IPS-NIHi7 (cell line): Measurements from ENCODE around the gene TUBB8B.
"Not testable (repeated sequence)": the region's sequence is repeated elsewhere in the genome, so short reads cannot be mapped to it uniquely, and the experiment has no call there.

ENCODE experiments used
- DNase-seq: peaks from one replicate; pipeline ENCODE4 v3.0.0; 2012; ENCODE audit warnings: mixed read lengths; ENCODE audit errors: extremely low spot score

Gene TUBB8B

DNA sequence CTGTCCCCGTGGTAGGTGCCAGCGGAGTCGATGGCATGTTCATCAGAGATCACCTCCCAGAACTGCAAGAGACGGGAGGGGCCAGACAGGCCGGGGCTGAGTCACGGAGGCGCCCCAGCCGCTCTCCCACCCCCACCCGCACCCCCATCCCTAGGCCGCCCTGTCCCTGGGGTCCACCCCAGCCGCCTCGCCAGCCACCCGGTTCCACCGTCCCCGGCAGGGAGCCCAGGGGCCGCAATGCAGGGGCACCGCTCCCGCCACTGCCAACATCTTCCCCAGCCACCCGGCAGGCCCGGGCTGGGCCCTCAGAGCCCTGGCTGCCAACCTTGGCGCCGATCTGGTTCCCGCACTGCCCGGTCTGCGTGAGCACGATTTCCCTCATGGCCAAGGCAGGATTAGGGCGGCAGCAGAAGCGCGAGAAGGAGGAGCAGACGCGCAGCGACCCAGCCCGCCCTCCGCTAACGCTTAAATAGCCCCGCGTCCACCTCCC is at the start of gene TUBB8B:
TSS of gene TUBB8B (minus strand) at position 440 of the 490 bp plus-strand sequence. CDS start at position 382, 58 bp downstream.
- DNase-seq = not testable (repeated sequence)

DNA sequence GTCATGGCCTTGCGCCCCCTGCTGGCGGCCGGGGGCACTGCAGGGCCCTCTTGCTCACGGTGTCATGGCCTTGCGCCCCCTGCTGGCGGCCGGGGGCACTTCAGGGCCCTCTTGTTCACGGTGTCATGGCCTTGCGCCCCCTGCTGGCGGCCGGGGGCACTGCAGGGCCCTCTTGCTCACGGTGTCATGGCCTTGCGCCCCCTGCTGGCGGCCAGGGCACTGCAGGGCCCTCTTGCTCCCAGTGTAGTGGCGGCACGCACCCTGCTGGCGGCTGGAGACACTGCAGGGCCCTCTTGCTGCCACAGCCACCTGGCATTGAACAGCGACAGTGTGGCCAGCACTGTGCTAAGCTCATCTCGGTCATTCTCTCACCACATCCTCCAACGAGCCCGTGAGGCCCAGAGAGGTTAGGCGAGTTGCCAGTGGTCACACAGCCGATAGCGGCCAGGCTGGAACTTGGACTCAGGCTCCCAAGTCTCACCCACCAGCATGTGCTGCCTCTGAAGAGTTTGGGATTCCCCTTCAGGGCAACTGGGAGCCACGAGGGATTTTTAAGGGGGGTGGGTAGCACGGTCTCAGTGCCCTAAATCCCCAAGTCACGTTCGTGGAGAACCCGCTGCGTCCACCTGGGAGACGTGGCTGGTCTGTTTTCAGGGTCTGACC is 48.0 kb upstream of the TUBB8B start:
- not testable (repeated sequence) for DNase-seq

DNA sequence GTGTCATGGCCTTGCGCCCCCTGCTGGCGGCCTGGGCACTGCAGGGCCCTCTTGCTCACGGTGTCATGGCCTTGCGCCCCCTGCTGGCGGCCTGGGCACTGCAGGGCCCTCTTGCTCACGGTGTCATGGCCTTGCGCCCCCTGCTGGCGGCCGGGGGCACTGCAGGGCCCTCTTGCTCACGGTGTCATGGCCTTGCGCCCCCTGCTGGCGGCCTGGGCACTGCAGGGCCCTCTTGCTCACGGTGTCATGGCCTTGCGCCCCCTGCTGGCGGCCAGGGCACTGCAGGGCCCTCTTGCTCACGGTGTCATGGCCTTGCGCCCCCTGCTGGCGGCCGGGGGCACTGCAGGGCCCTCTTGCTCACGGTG is 47.3 kb upstream of the TUBB8B start:
- not testable (repeated sequence) for DNase-seq

DNA sequence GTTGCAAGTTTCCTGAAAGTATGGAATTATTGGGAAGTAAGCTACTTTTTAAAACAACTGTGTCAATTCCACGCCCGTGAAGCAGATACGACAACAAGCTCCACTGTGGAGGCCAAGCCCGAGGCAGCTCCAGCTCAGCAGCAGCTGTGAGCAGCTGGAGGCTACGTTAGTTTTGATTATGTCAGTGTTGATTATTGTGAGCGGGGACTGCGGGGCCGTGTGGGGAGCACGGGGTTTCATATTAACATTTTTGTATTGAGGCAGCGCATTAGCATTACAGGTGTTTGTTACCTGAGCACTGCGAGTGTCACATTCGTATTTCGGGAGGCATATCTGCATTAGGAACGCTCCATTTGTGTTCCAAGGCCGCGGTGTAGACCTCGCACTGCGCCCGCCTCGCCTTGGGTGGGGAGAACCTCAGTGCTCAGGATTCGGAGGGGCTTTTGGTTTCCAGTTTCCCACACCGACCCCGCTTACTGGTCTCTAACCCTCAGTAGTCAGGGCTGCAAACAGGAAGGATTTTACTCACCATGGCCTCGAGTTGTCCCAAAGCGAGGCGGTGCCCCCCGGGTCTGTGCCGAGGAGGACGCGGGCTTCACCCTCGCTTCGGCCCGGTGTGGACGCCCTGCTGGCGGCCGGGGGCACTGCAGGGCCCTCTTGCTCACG is 46.8 kb upstream of the TUBB8B start:
- DNase-seq = not testable (repeated sequence)

DNA sequence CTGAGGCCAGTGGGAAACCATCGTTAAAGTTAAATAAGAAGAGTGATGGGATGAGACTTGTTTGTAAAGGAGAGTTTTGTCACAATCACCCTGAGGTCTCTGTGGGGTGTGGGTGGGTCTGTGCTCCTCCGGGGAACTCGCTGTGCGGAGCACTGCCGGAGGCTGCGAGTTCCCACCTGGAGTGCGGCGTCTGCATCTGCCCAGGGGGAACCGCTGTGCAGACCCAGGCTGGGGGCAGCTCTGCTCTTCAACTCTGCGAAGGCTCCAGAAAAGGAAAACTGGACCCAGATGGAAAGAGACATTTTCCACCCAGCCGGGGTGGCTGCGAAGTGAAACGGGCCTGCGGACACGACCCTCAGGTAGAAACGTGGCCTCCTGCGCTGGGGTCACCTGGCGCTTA is 46.2 kb upstream of the TUBB8B start:
- DNase-seq = not testable (repeated sequence)

DNA sequence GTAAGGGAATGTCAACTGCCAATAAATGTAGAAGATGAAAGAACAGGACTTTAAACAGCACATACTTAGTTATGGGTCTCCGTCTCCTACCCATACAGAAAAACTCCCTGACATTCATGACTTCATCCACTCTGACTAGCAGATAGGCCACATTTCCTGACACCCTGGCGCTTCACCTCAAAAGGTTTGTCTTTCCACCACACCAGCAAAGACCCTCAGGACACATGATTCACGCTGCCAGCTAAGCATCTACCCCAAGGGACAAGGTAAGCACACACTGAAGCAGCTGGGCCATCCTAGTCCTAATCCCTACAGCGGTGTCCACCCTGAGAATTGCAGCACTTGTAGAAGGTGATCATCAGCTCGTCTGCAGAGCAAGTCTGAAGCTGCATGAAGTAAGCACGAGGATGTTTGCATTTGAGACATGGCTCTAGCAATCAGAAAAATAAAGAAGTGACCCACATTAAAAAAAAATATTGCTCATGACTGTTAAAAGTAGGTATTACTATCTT is 44.5 kb upstream of the TUBB8B start:
- DNase-seq = not testable (repeated sequence)

DNA sequence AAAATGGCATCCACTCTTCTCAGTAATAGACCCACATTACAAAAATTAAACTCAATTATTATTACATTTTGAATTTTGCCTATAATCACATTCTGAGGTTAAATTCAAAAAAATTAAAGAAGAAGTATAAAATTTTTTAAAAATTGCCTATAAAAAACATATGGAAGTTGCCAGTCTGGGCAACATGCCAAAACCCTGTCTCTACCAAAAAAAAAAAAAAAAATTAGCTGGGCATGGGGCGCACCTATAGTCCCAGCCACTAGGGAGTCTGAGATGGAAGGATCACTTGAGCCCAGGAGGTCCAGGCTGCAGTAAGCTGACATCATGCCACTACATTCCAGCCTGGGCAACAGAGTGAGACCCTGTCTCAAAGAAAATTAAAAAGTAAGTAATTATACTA is 42.1 kb upstream of the TUBB8B start:
- not testable (repeated sequence) for DNase-seq

DNA sequence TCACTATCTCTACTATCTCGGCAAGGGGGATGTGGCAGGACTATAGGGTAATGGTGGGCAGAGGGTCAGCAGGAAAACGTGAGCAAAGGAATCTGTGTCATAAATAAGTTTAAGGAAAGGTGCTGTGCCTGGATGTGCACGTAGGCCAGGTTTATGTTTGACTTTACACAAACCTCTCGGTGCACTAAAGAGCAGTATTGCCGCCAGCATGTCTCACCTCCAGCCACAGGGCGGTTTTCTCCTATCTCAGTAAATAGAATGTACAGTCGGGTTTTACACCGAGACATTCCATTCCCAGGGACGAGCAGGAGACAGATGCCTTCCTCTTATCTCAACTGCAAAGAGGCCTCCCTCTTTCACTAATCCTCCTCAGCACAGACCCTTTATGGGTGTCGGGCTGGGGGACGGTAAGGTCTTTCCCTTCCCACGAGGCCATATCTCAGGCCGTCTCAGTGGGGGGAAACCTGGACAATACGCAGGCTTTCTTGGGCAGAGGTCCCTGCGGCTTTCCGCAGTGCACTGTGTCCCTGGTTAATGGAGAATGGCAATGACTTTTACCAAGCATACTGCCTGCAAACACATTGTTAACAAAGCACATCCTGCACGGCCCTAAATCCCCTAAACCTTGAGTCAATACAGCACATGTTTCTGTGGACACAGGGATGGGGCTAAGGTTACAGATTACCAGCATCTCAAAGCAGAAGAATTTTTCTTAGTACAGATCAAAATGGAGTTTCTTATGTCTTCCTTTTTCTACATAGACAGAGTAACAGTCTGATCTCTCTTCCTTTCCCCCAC is 41.2 kb upstream of the TUBB8B start:
- DNase-seq = not testable (repeated sequence)

DNA sequence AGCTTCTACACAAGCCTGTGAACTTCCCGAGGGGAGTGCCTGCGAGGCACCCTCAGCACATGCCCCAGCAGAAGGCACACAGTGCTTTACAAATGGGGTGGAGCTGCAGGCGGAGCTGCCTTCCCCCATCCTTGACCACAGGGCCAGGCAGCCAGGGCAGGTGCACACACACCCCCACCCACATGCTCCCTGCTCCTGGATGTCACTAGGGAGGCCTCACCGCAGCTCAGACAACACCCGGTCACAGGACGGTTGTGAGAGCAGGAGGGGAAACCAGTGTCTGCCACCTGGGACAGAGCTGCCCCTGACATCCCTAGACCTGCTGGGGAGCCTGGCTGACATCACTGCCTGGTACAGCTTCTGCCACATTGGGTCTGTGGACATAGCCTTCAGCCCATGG is 39.7 kb upstream of the TUBB8B start:
- not testable (repeated sequence) for DNase-seq

DNA sequence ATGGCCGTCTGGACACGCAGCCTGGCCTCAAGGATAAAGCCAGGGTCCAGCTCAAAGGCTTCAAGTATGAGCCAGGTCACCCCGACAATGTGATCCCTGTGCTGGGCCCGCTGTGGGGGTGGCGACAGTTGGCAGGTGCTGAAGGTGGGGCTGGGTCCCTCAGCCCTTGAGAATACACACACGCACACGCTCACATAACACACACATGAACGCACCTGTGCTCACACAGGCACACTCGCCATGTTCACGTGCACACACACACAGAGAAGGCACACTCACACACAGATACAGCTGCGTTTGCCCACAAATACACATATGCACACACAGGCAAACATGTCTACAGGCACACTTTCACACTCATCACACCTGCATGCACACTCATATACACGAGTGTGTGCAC is 35.4 kb upstream of the TUBB8B start:
- DNase-seq = not testable (repeated sequence)

DNA sequence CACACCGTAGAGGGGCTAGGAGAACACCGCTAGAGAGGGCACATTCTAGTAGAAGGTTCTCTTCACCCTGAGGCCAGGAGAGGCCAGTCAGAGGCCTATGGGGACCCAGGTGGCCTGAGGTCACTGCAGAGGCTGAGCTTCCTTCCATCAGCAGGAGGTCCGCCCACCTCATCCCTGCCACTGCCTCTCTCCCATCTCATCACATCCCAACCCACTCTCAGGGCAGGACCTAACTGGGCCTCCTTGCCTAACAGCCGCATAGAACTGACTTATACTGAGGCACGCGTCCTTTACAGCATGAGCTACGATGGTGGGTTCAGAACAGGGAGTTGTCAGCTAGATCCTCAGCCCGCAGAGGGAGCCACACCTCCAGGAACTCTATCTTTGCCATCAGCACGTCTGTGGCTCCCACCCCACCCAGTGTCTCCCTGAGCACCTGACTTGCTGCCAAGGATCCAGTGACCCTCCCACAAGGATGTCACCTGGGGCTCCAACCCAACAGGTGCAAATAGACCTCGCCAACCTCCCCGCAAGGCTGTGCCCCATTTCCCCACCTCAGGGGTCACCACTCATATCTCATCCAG is 33.3 kb upstream of the TUBB8B start:
- DNase-seq = not testable (repeated sequence)

DNA sequence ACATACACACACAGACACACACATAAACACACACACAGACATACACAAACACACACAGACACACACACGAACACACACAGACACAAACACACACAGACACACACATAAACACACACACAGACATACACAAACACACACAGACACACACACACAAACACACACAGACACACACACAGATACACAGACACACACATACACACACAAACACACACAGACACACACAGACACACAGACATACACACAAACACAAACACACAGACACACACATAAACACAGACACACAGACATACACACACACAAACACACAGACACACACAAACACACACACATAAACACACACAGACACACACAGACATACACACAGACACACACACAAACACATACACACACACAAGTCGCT is 31.5 kb upstream of the TUBB8B start:
- DNase-seq = not testable (repeated sequence)

DNA sequence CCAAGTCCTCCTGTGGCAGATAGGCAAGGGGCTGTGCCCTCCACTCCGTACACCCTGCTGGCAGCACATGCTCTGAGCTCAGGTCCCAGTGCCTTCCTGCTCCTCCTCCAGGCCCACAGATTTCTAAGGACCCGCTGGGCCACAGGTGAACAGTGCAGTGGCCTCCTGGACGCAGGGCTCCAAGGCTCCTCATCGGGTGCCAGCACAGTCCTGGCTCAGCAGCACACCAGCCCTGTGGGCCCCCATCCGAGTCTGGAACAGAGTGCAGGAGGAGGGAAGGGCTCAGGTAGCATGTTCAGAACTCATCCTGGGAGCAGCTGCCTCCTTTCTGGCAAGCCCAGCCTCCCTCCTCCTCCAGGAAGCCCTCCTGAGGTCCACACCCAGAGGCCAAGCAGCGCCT is 30.8 kb upstream of the TUBB8B start:
- not testable (repeated sequence) for DNase-seq

DNA sequence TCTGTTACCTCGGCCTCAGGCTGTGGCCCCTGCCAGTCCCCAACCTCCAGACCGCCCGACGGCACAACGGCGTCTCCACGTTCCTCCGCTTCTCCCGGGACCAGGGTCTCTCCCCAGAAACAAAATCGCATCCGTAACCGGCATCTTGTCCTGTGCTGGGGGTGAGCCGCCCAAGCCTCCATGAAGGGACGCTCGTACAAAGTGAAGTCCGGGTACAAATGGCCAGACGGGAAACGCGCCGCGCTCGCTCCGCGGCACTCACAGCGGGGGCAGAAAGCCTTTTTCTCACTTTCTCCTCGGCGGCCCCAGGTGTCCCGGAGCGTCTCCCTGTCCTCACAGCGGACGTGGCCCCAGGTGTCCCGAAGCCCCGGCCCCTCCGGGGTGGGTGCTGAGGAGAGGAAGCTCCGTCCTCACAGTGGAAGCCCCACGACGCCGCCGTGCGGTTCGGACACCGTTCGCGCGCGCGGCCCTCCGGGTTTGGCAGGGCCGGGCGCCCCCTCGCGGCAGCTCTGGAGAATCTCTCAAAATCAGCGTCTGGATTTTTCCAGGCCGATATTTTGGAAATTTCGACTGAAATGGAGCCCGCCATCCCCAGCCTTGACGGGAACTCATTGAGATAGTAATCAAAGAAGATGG is 26.2 kb upstream of the TUBB8B start:
- DNase-seq = not testable (repeated sequence)

DNA sequence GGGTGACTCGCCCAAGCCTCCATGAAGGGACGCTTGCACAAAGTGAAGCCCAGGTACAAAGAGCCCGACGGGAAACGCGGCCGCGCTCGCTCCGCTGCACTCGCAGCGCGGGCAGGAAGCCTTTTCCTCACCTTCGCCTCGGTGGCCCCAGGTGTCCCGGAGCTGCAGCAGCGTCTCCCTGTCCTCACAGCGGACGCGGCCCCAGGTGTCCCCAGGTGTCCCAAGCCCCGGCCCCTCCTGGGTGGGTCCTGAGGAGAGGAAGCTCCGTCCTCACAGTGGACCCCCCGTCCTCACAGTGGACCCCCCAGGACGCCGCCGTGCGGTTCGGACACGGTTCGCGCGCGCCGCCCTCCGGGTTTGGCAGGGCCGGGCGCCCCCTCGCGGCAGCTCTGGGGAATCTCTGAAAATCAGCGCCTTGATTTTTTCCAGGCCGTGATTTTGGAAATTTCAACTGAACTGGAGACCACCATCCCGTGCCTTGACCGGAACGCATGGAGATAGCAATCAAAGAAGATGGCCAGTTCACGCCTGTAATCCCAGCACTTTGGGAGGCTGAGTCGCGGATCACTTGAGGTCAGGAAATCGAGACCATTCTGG is 23.9 kb upstream of the TUBB8B start:
- not testable (repeated sequence) for DNase-seq

DNA sequence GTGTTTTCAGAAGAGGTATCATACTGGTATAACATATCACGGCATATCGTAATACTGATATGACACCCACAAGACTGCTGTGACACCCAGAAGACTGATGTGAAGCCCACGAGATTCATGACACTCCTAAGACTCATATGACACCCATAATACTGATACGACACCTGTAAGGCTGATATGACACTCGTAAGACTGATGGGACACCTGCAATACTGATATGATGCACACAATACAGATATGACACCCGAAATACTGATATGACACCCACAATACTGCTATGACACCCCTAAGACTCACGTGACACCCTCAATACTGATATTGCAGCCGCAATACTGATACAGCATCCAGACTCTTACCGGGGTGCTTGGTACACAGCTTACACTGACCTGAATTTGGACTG is 18.3 kb upstream of the TUBB8B start:
- DNase-seq = not testable (repeated sequence)

DNA sequence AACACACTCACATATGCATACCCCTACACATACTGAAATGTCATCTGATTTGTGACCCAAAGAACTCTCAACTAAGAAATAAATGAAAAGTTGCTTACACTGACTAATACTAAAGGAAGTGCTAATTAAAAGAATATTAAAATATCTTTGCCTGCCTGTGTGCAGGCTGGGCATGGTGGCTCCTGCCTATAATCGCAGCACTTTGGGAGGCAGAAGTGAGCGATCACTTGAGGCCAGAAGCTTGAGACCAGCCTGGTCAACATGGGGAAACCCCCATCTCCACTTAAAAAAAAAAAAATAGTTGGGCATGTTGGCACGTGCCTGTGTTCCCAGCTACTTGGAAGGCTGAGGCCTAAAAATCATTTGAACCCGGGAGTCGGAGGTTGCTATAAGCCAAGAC is 14.9 kb upstream of the TUBB8B start:
- not testable (repeated sequence) for DNase-seq

DNA sequence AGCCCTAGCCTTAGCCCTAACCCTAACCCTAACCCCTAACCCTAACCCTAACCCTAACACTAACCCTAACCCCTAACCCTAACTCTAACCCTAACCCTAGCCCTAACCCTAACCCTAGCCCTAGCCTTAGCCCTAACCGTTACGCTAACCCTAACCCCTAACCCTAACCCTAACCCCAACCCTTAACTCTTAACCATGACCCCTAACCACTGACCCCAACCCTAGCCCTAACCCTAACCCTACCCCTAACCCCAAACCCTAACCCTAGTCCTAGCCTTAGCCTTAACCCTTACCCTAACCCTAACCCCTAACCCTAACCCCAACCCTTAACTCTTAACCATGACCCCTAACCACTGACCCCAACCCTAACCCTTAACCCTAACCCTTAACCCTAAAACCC is 14.2 kb upstream of the TUBB8B start:
- DNase-seq = not testable (repeated sequence)

DNA sequence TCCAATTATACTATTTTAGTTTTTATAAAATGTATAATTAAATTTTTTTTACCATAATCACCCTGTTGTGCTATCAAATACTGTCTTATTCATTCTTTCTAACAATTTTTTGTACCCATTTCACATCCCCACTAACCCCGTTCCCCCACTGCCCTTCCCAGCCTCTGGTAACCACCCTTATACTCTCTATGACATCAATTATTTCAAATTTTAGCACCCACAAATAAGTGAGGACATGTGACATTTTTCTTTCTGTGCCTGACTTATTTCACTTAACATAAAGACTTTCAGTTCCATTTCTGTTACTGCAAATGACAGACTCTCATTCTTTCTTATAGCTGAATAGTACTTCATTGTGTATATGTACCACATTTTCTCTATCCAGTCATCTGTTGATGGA is 5.0 kb upstream of the TUBB8B start:
- DNase-seq = not testable (repeated sequence)

DNA sequence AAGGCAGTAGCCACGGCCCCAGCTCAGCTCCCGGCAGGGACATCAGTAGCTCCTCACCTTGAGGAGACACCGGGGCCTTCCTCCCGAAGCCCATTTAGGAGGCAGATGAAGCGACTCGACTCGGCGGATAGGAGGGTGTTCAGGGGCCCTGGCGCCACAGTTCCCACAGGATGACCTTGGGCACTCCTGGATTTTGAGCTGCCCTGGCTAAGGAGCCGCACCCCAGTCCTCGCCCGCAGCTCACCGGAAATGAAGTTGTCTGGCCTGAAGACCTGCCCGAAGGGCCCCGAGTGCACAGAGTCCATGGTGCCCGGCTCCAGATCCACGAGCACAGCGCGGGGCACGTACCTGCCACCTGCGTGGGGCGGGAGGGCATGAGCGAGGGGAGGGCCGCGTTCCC is 719 bp downstream of the TUBB8B start:
- DNase-seq = not testable (repeated sequence)

DNA sequence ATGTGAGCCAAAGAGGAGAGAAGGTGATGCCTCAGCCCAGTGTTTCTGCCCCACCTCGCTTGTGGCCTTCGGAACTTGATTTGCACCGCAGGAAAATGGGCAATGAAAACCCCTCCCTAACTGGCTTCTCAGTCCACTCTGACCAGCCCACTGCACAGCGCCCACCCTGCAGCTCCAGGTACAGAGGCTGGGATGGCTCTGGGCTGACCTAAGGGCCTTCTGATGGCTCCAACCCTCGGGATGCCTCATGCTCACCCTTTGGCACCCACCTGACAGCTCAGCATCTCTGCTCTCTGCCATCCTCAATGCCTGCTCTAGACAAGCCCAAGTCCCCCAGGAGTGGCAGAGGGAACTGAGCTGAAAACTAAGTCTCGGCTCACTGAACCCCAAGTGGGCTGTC is 36.2 kb downstream of the TUBB8B start:
- DNase-seq = not testable (repeated sequence)
